ENCODE data around the gene MEG3. TPM values are rescaled to one million over a fixed set of nuclear protein-coding genes. Genes with fewer than 3 reads are reported as not detected.

MEG3 gene
- total and polyA plus RNA-seq, 4 donors: 250 to 1,152 (median 532) TPM

GRCh38 chr14:100787659-100788058 lies 38.3 kb upstream of the MEG3 start:
- WGBS (ENCODE audit: insufficient coverage): 93% methylated on average over 14 of the region's 14 CpGs
- H3K27me3 ChIP-seq (ENCODE audit: control insufficient read depth, insufficient read depth, low read length): no peaks in the 10 kb centered on the region
- H3K4me1 ChIP-seq (ENCODE audit: control insufficient read depth, insufficient read depth, low read length): peaks cover 38% of the 10 kb centered on the region
- DNase-seq (ENCODE audit: low read depth in 4 of 6, low spot score in 6 of 6): no peak
- H3K4me3 ChIP-seq (ENCODE audit: low read depth, low read length): no peak overlapping the region
- H3K36me3 ChIP-seq (ENCODE audit: control insufficient read depth, insufficient read depth, low read length): no peaks in the 10 kb centered on the region
- H3K27ac ChIP-seq (ENCODE audit: low read depth, low read length): no peak overlapping the region
- H3K9me3 ChIP-seq (ENCODE audit: control insufficient read depth, insufficient read depth, low read length): no peaks in the 10 kb centered on the region

DNA sequence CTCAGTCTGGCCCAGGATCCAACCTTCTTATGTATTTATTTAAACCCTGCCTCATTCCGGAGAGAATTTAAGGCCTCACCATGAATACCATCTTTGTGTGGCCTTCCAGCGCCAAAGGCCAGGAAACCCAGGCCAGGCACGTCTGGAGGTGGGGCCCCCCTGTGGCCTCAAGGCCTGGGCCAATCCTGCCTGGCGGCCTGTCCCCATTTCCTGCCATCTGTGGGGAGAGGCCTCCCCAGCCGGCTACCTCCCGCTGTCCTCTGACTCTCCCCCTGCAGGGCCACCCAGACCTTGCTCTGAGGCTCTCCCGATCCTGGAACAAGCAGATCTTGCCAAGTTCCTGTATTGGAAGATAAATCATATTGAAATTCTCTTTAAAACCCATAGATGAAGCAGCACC lies 37.4 kb upstream of the MEG3 start:
- Histone ChIP-seq H3K4me3 (ENCODE audit: low read depth, low read length) (no peak overlapping the region), H3K4me1 (ENCODE audit: control insufficient read depth, insufficient read depth, low read length) (peaks cover 30% of the 10 kb centered on the region), H3K27ac (ENCODE audit: low read depth, low read length) (no peak overlapping the region), H3K9me3 (ENCODE audit: control insufficient read depth, insufficient read depth, low read length) (no peaks in the 10 kb centered on the region), H3K36me3 (ENCODE audit: control insufficient read depth, insufficient read depth, low read length) (no peaks in the 10 kb centered on the region), H3K27me3 (ENCODE audit: control insufficient read depth, insufficient read depth, low read length) (no peaks in the 10 kb centered on the region)
- WGBS (ENCODE audit: insufficient coverage): 40% methylated on average over 5 of the region's 7 CpGs
- no peak for DNase-seq (ENCODE audit: low read depth in 4 of 6, low spot score in 6 of 6)

DNA sequence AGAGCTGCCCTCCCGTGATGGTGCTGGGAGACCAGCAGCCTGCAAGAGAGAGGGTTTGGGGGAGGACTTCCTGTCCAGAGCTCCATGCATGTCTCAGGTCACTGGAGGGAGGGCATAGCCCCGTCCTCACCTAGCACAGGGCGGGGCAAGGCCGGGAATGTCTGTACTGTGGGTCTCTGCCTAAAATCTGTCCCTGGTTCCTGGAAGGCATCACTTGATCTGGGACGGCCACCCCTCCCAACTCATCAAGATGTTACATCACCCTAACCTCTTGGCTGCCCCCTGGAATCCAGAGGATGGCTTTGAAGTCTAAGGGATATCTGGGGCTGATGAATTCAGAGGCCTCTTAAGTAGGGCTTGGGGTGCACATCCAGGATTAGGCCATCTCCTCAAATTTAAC lies 37.0 kb upstream of the MEG3 start:
- no peak for DNase-seq (ENCODE audit: low read depth in 4 of 6, low spot score in 6 of 6)
- no peak overlapping the region for H3K4me3 ChIP-seq (ENCODE audit: low read depth, low read length)
- no peaks in the 10 kb centered on the region for H3K36me3 ChIP-seq (ENCODE audit: control insufficient read depth, insufficient read depth, low read length)
- no peaks in the 10 kb centered on the region for H3K9me3 ChIP-seq (ENCODE audit: control insufficient read depth, insufficient read depth, low read length)
- peaks cover 30% of the 10 kb centered on the region for H3K4me1 ChIP-seq (ENCODE audit: control insufficient read depth, insufficient read depth, low read length)
- H3K27ac ChIP-seq (ENCODE audit: low read depth, low read length): no peak overlapping the region
- whole genome bisulfite sequencing (ENCODE audit: insufficient coverage): 63% methylated on average over 3 of the region's 5 CpGs
- H3K27me3 ChIP-seq (ENCODE audit: control insufficient read depth, insufficient read depth, low read length): no peaks in the 10 kb centered on the region

GRCh38 chr14:100789460-100790417 lies 36.2 kb upstream of the MEG3 start:
- DNase-seq (ENCODE audit: low read depth in 4 of 6, low spot score in 6 of 6): no peak
- H3K4me1 ChIP-seq (ENCODE audit: control insufficient read depth, insufficient read depth, low read length): peaks cover 30% of the 10 kb centered on the region
- H3K27me3 ChIP-seq (ENCODE audit: control insufficient read depth, insufficient read depth, low read length): no peaks in the 10 kb centered on the region
- H3K4me3 ChIP-seq (ENCODE audit: low read depth, low read length): no peak overlapping the region
- no peaks in the 10 kb centered on the region for H3K36me3 ChIP-seq (ENCODE audit: control insufficient read depth, insufficient read depth, low read length)
- H3K27ac ChIP-seq (ENCODE audit: low read depth, low read length): no peak overlapping the region
- no peaks in the 10 kb centered on the region for H3K9me3 ChIP-seq (ENCODE audit: control insufficient read depth, insufficient read depth, low read length)
- WGBS (ENCODE audit: insufficient coverage): 85% methylated on average over 11 of the region's 12 CpGs

- H3K9me3 ChIP-seq (ENCODE audit: control insufficient read depth, insufficient read depth, low read length): no peaks in the 10 kb centered on the region
- DNase-seq (ENCODE audit: low read depth in 4 of 6, low spot score in 6 of 6): peak in 1 of 6 donors; percentile 44
- peaks cover 26% of the 10 kb centered on the region for H3K4me1 ChIP-seq (ENCODE audit: control insufficient read depth, insufficient read depth, low read length)
- no peaks in the 10 kb centered on the region for H3K36me3 ChIP-seq (ENCODE audit: control insufficient read depth, insufficient read depth, low read length)
- 76% methylated on average over 14 of the region's 14 CpGs for WGBS (ENCODE audit: insufficient coverage)
- no peaks in the 10 kb centered on the region for H3K27me3 ChIP-seq (ENCODE audit: control insufficient read depth, insufficient read depth, low read length)
- H3K4me3 ChIP-seq (ENCODE audit: low read depth, low read length): no peak overlapping the region
- H3K27ac ChIP-seq (ENCODE audit: low read depth, low read length): no peak overlapping the region
Measured at GRCh38 chr14:100790502-100791347, 35.2 kb upstream of the MEG3 start.

- no peaks in the 10 kb centered on the region for H3K36me3 ChIP-seq (ENCODE audit: control insufficient read depth, insufficient read depth, low read length)
- no peak for DNase-seq (ENCODE audit: low read depth in 4 of 6, low spot score in 6 of 6)
- WGBS (ENCODE audit: insufficient coverage): 93% methylated on average over 13 of the region's 13 CpGs
- no peaks in the 10 kb centered on the region for H3K27me3 ChIP-seq (ENCODE audit: control insufficient read depth, insufficient read depth, low read length)
- H3K27ac ChIP-seq (ENCODE audit: low read depth, low read length): no peak overlapping the region
- peaks cover 20% of the 10 kb centered on the region for H3K4me1 ChIP-seq (ENCODE audit: control insufficient read depth, insufficient read depth, low read length)
- H3K4me3 ChIP-seq (ENCODE audit: low read depth, low read length): no peak overlapping the region
- H3K9me3 ChIP-seq (ENCODE audit: control insufficient read depth, insufficient read depth, low read length): no peaks in the 10 kb centered on the region
Measured at GRCh38 chr14:100791348-100791735, 34.6 kb upstream of the MEG3 start.

DNA sequence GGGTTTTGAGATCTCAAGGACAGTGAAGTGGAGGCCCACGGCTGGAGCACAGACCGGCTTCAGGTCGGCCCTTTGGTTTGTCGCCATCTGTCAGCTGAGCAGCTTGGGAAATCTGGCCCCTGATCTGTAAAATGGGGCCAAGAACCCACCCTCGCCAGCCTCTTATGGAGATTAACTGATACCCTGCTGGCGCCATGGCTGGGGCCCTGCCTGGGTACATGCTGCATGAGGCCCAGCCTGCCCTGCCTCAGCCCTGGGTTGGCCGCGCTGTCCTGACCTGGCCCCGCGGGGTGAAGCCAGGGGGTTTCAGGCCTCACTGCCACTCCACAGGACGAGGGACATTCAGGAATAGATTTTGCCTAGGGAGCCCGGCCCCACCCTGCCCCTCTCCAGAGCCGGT lies 33.9 kb upstream of the MEG3 start:
- H3K27me3 ChIP-seq (ENCODE audit: control insufficient read depth, insufficient read depth, low read length): no peaks in the 10 kb centered on the region
- no peak overlapping the region for H3K4me3 ChIP-seq (ENCODE audit: low read depth, low read length)
- WGBS (ENCODE audit: insufficient coverage): 93% methylated on average over 13 of the region's 13 CpGs
- no peaks in the 10 kb centered on the region for H3K9me3 ChIP-seq (ENCODE audit: control insufficient read depth, insufficient read depth, low read length)
- no peak overlapping the region for H3K27ac ChIP-seq (ENCODE audit: low read depth, low read length)
- peaks cover 16% of the 10 kb centered on the region for H3K4me1 ChIP-seq (ENCODE audit: control insufficient read depth, insufficient read depth, low read length)
- no peaks in the 10 kb centered on the region for H3K36me3 ChIP-seq (ENCODE audit: control insufficient read depth, insufficient read depth, low read length)
- no peak for DNase-seq (ENCODE audit: low read depth in 4 of 6, low spot score in 6 of 6)

GRCh38 chr14:100796946-100797345 lies 29.0 kb upstream of the MEG3 start:
- Histone ChIP-seq H3K9me3 (ENCODE audit: control insufficient read depth, insufficient read depth, low read length) (no peaks in the 10 kb centered on the region), H3K36me3 (ENCODE audit: control insufficient read depth, insufficient read depth, low read length) (no peaks in the 10 kb centered on the region), H3K27me3 (ENCODE audit: control insufficient read depth, insufficient read depth, low read length) (no peaks in the 10 kb centered on the region), H3K4me3 (ENCODE audit: low read depth, low read length) (no peak overlapping the region), H3K27ac (ENCODE audit: low read depth, low read length) (no peak overlapping the region), H3K4me1 (ENCODE audit: control insufficient read depth, insufficient read depth, low read length) (no peaks in the 10 kb centered on the region)
- no CpG with 5 or more reads among the region's 4 CpGs for WGBS (ENCODE audit: insufficient coverage)
- no peak for DNase-seq (ENCODE audit: low read depth in 4 of 6, low spot score in 6 of 6)

DNA sequence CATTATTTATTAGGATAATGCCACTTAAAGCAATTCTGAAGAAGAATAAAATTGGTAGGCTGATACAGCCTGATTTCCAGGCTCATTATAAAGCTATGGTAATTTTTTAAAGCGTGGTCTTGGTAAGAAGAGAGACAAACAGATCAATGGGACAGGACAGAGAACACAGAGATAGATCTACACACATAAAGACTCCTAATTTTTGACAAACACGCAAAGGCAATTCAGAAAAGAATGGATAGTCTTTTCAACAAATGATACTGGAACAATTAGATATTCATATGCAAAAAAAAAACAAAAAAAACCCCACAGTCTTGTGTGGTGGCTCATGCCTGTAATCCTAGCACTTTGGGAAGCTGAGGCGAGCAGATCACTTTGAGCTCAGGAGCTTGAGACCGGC lies 25.9 kb upstream of the MEG3 start:
- DNase-seq (ENCODE audit: low read depth in 4 of 6, low spot score in 6 of 6): no peak
- H3K36me3 ChIP-seq (ENCODE audit: control insufficient read depth, insufficient read depth, low read length): no peaks in the 10 kb centered on the region
- no peak overlapping the region for H3K27ac ChIP-seq (ENCODE audit: low read depth, low read length)
- H3K4me1 ChIP-seq (ENCODE audit: control insufficient read depth, insufficient read depth, low read length): no peaks in the 10 kb centered on the region
- H3K9me3 ChIP-seq (ENCODE audit: control insufficient read depth, insufficient read depth, low read length): no peaks in the 10 kb centered on the region
- no peaks in the 10 kb centered on the region for H3K27me3 ChIP-seq (ENCODE audit: control insufficient read depth, insufficient read depth, low read length)
- H3K4me3 ChIP-seq (ENCODE audit: low read depth, low read length): no peak overlapping the region
- WGBS (ENCODE audit: insufficient coverage): 87% methylated on average over 3 of the region's 4 CpGs
